ENCODE results near the gene MRPS34.

The MRPS34 gene

DNA sequence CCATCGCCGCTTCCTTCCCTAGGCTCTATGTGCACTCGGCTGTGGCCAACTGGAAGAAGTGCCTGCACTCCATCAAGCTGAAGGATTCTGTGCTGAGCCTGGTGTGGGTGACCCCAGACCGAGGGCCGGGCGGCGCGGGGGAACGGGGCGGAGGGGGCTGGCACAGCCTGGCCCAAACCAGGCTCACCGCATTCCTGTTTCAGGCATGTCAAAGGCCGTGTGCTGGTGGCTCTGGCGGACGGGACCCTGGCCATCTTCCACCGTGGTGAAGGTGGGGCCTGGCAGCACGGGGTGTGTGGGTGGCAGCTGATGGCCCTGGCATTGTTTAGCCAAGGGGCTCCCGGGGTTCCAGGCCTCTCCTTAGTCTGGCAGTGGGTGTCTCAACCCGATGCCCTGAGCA, 6.2 kb downstream of the MRPS34 start:
- H3K27me3 ChIP-seq (ENCODE audit: insufficient read depth, low read length, poor library complexity), result no peaks in the 10 kb centered on the region
- H3K36me3 ChIP-seq (ENCODE audit: insufficient read depth, low read length), result peaks cover 86% of the 10 kb centered on the region
- peaks cover 14% of the 10 kb centered on the region; the same call in 1 of the 2 replicates for H4K20me1 ChIP-seq (ENCODE audit: insufficient read depth, low read length)
- no peak overlapping the region for H3K9ac ChIP-seq (ENCODE audit: low read depth, low read length)
- H3K79me2 ChIP-seq (ENCODE audit: insufficient read depth, low read length), result peaks cover 3% of the 10 kb centered on the region
- no peak overlapping the region for H3K27ac ChIP-seq (ENCODE audit: low read length)
- H3K9me3 ChIP-seq (ENCODE audit: insufficient read depth, low read length, severe bottlenecking), result no peaks in the 10 kb centered on the region
- H3K4me1 ChIP-seq (ENCODE audit: insufficient read depth, low read length), result peaks cover 4% of the 10 kb centered on the region
- TF ChIP-seq EZH2 (IDR thresholded peaks at IDR 0.05; ENCODE audit: borderline replicate concordance, low read depth, low read length, severe bottlenecking) (no peak), CTCF (IDR thresholded peaks at IDR 0.05; ENCODE audit: borderline replicate concordance, extremely low read depth, low read length, poor library complexity, severe bottlenecking) (no peak)
- no peak for ATAC-seq (ENCODE audit: insufficient read depth, low read depth)
- no peak overlapping the region for H3K4me3 ChIP-seq (ENCODE audit: low read depth in 1 of 2, low read length in 2 of 2)
- no peak overlapping the region for H2AFZ ChIP-seq (ENCODE audit: low read depth, low read length)
- DNase-seq, result no peak
- no peak overlapping the region for H3K4me2 ChIP-seq (ENCODE audit: insufficient read depth, low read length)

DNA sequence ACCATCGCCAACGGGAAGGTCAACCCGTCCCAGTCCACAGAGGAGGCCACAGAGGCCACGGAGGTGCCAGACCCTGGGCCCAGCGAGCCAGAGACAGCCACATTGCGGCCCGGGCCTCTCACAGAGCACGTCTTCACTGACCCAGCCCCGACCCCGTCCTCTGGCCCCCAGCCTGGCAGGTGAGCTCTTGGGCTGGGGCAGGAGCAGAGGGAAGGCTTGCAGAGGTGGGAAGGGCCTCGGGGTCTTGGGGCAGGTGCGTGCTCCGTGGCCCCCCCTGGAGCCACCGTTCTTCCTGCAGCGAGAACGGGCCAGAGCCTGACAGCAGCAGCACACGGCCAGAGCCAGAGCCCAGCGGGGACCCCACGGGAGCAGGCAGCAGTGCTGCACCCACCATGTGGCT, 6.7 kb downstream of the MRPS34 start:
- Histone ChIP-seq H3K4me3 (ENCODE audit: low read depth in 1 of 2, low read length in 2 of 2) (no peak overlapping the region), H4K20me1 (ENCODE audit: insufficient read depth, low read length) (peaks cover 14% of the 10 kb centered on the region; the same call in 1 of the 2 replicates), H3K79me2 (ENCODE audit: insufficient read depth, low read length) (no peaks in the 10 kb centered on the region), H3K9ac (ENCODE audit: low read depth, low read length) (no peak overlapping the region), H3K4me1 (ENCODE audit: insufficient read depth, low read length) (peaks cover under 1% of the 10 kb centered on the region; the same call in 1 of the 2 replicates), H3K4me2 (ENCODE audit: insufficient read depth, low read length) (no peak overlapping the region), H3K9me3 (ENCODE audit: insufficient read depth, low read length, severe bottlenecking) (no peaks in the 10 kb centered on the region), H2AFZ (ENCODE audit: low read depth, low read length) (no peak overlapping the region), H3K36me3 (ENCODE audit: insufficient read depth, low read length) (peaks cover 89% of the 10 kb centered on the region), H3K27me3 (ENCODE audit: insufficient read depth, low read length, poor library complexity) (no peaks in the 10 kb centered on the region), H3K27ac (ENCODE audit: low read length) (no peak overlapping the region)
- TF ChIP-seq CTCF (IDR thresholded peaks at IDR 0.05; ENCODE audit: borderline replicate concordance, extremely low read depth, low read length, poor library complexity, severe bottlenecking) (no peak), EZH2 (IDR thresholded peaks at IDR 0.05; ENCODE audit: borderline replicate concordance, low read depth, low read length, severe bottlenecking) (no peak)
- ATAC-seq (ENCODE audit: insufficient read depth, low read depth), result no peak
- no peak for DNase-seq

DNA sequence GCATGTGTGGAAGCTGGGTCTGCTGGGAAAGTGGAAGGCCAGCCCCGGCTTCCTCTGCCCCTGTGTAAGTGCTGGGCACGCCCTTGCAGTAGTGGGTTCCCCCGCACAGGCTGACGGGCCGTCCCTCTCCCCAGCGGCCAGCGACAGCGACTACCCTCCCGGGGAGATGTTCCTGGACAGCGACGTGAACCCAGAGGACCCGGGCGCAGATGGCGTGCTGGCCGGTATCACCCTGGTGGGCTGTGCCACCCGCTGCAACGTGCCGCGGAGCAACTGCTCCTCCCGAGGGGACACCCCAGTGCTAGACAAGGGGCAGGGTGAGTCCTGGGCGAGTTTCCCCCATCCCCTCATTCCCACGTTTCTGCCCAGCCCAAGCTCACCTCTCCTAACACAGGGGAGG, 7.1 kb downstream of the MRPS34 start:
- DNase-seq (no peak), ATAC-seq (ENCODE audit: insufficient read depth, low read depth) (no peak)
- Histone ChIP-seq H3K79me2 (ENCODE audit: insufficient read depth, low read length) (no peaks in the 10 kb centered on the region), H3K9me3 (ENCODE audit: insufficient read depth, low read length, severe bottlenecking) (no peaks in the 10 kb centered on the region), H3K4me3 (ENCODE audit: low read depth in 1 of 2, low read length in 2 of 2) (no peak overlapping the region), H2AFZ (ENCODE audit: low read depth, low read length) (no peak overlapping the region), H3K27me3 (ENCODE audit: insufficient read depth, low read length, poor library complexity) (no peaks in the 10 kb centered on the region), H3K9ac (ENCODE audit: low read depth, low read length) (no peak overlapping the region), H3K4me2 (ENCODE audit: insufficient read depth, low read length) (no peak overlapping the region), H3K4me1 (ENCODE audit: insufficient read depth, low read length) (no peaks in the 10 kb centered on the region; the same call in 1 of the 2 replicates), H4K20me1 (ENCODE audit: insufficient read depth, low read length) (peaks cover 14% of the 10 kb centered on the region; the same call in 1 of the 2 replicates), H3K36me3 (ENCODE audit: insufficient read depth, low read length) (peaks cover 93% of the 10 kb centered on the region), H3K27ac (ENCODE audit: low read length) (no peak overlapping the region)
- no peak for TF ChIP-seq EZH2 (IDR thresholded peaks at IDR 0.05; ENCODE audit: borderline replicate concordance, low read depth, low read length, severe bottlenecking)
- TF ChIP-seq CTCF (IDR thresholded peaks at IDR 0.05; ENCODE audit: borderline replicate concordance, extremely low read depth, low read length, poor library complexity, severe bottlenecking), result no peak

DNA sequence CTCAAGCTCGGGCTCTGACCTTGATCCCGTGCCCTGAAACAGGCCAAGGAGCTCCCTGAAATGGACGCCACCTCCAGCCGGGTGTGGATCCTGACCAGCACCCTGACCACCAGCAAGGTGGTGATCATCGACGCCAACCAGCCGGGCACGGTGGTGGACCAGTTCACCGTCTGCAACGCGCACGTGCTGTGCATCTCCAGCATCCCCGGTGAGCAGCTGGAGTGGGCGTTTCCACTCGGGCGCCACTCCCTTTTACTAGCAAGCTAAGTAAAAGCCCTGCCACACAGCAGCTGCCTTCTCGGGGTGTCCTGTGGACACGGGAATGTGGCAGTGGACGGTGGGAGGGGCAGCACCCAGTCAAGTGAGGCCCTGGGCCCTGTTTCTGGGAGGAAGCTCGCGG, 8.0 kb downstream of the MRPS34 start:
- TF ChIP-seq CTCF (IDR thresholded peaks at IDR 0.05; ENCODE audit: borderline replicate concordance, extremely low read depth, low read length, poor library complexity, severe bottlenecking), result no peak
- TF ChIP-seq EZH2 (IDR thresholded peaks at IDR 0.05; ENCODE audit: borderline replicate concordance, low read depth, low read length, severe bottlenecking), result no peak
- ATAC-seq (ENCODE audit: insufficient read depth, low read depth) (no peak), DNase-seq (no peak)
- H3K4me3 ChIP-seq (ENCODE audit: low read depth in 1 of 2, low read length in 2 of 2), result no peak overlapping the region
- no peak overlapping the region for H3K27ac ChIP-seq (ENCODE audit: low read length)
- H3K79me2 ChIP-seq (ENCODE audit: insufficient read depth, low read length), result no peaks in the 10 kb centered on the region
- H3K4me2 ChIP-seq (ENCODE audit: insufficient read depth, low read length), result no peak overlapping the region
- peaks cover 94% of the 10 kb centered on the region for H3K36me3 ChIP-seq (ENCODE audit: insufficient read depth, low read length)
- H3K4me1 ChIP-seq (ENCODE audit: insufficient read depth, low read length), result no peaks in the 10 kb centered on the region
- no peaks in the 10 kb centered on the region for H3K27me3 ChIP-seq (ENCODE audit: insufficient read depth, low read length, poor library complexity)
- H4K20me1 ChIP-seq (ENCODE audit: insufficient read depth, low read length), result peaks cover 8% of the 10 kb centered on the region; the same call in 1 of the 2 replicates
- no peak overlapping the region for H2AFZ ChIP-seq (ENCODE audit: low read depth, low read length)
- no peak overlapping the region for H3K9ac ChIP-seq (ENCODE audit: low read depth, low read length)
- H3K9me3 ChIP-seq (ENCODE audit: insufficient read depth, low read length, severe bottlenecking), result no peaks in the 10 kb centered on the region
